ENCODE measurements around the gene MYPN. TPM values are rescaled to one million over a fixed set of nuclear protein-coding genes. Genes with fewer than 3 reads are reported as not detected.

The MYPN gene
- total RNA-seq, 2 donors from 2014 or later: not detected

DNA sequence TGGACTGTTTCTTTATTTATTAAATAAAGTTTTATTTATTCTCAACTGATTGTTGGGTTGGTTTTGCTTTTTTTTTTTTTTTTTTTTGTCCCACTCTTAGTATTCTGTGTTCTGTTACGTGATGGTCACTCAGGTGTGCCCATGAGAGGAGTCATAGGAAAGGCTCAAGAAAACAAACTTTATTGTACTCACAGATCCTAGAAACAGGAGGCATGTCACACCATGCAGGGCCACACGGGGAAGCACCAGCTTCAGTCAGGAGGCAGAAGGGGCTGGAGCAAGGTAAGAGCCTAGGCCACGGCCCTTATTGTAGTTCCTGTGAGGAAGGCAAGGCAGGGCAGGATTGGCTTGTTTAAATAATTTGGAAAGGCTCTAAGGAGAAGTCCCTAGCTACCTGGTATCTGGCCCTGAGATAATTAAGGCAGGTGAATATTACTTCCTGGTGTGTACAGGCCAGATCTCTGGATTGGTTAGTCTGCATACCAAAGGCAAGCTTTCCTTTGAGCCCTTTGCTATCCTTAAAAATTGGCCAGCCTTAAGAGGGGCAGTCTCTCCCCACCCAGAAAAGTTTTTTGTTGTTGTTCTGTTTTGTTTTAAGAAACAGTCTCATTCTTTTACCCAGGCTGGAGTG is 114.4 kb downstream of the MYPN start:
- DNase-seq (ENCODE audit: low spot score) (no peak), ATAC-seq (ENCODE audit: insufficient number of reproducible peaks, low FRiP score, low read depth) (no peak)
- no peaks in the 10 kb centered on the region for H3K36me3 ChIP-seq
- no peak overlapping the region for H3K27ac ChIP-seq
- H3K9me3 ChIP-seq: no peaks in the 10 kb centered on the region
- H3K4me1 ChIP-seq (ENCODE audit: control insufficient read depth in 1 of 2, low read depth in 2 of 2): no peaks in the 10 kb centered on the region
- TF ChIP-seq, protein P1, sequence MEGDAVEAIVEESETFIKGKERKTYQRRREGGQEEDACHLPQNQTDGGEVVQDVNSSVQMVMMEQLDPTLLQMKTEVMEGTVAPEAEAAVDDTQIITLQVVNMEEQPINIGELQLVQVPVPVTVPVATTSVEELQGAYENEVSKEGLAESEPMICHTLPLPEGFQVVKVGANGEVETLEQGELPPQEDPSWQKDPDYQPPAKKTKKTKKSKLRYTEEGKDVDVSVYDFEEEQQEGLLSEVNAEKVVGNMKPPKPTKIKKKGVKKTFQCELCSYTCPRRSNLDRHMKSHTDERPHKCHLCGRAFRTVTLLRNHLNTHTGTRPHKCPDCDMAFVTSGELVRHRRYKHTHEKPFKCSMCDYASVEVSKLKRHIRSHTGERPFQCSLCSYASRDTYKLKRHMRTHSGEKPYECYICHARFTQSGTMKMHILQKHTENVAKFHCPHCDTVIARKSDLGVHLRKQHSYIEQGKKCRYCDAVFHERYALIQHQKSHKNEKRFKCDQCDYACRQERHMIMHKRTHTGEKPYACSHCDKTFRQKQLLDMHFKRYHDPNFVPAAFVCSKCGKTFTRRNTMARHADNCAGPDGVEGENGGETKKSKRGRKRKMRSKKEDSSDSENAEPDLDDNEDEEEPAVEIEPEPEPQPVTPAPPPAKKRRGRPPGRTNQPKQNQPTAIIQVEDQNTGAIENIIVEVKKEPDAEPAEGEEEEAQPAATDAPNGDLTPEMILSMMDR (IDR thresholded peaks at IDR 0.05): no peak
- no peak overlapping the region for H3K4me3 ChIP-seq
- H3K27me3 ChIP-seq (replicated peaks; ENCODE audit: insufficient read depth): no peaks in the 10 kb centered on the region

DNA sequence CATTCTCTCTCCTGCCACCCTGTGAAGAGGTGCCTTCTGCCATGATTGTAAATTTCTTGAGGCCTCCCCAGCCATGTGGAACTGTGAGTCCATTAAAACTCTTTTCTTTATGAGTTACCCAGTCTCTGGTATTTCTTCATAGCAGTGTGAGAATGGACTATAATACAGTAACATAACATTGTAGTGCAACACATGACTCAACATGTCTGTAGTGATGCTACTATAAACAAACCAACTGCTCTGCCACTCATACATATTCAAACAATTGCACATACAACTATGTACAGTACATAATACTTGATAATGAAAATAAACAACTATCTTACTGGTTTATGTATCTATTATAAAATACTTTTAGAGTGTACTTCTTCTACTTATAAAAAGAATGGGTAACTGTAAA is 115.5 kb downstream of the MYPN start:
- no peak overlapping the region for H3K4me3 ChIP-seq
- no peaks in the 10 kb centered on the region for H3K36me3 ChIP-seq
- no peaks in the 10 kb centered on the region for H3K9me3 ChIP-seq
- H3K27me3 ChIP-seq (replicated peaks; ENCODE audit: insufficient read depth): no peaks in the 10 kb centered on the region
- no peak overlapping the region for H3K27ac ChIP-seq
- no peak for ATAC-seq (ENCODE audit: insufficient number of reproducible peaks, low FRiP score, low read depth)
- TF ChIP-seq, protein P1 (IDR thresholded peaks at IDR 0.05): no peak
- DNase-seq (ENCODE audit: low spot score): no peak
- no peaks in the 10 kb centered on the region for H3K4me1 ChIP-seq (ENCODE audit: control insufficient read depth in 1 of 2, low read depth in 2 of 2)

DNA sequence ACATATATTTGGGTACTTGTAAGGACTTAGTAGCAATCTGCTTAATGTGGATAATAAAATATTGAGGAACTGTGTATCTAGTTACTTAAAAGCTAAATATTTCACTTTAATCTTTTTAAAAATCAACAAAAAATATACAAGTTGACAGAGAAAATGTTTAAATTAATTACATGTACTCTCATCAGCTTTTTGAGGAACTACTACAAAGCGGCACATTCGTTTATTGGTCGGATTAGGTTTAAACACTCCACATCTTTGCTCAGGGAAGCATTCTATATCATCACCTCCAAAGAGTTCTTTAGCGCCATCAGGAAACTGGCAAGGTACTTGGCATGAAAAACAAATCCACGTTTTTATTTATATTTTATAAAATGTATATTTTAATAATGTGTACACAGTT is 121.0 kb downstream of the MYPN start:
- no peak for ATAC-seq (ENCODE audit: insufficient number of reproducible peaks, low FRiP score, low read depth)
- TF ChIP-seq, protein P1 (IDR thresholded peaks at IDR 0.05): no peak
- H3K9me3 ChIP-seq: no peaks in the 10 kb centered on the region
- H3K36me3 ChIP-seq: no peaks in the 10 kb centered on the region
- H3K27ac ChIP-seq: no peak overlapping the region
- H3K4me3 ChIP-seq: no peak overlapping the region
- H3K4me1 ChIP-seq (ENCODE audit: control insufficient read depth in 1 of 2, low read depth in 2 of 2): peaks cover 0 to 9% of the 10 kb centered on the region in 2 donors
- no peaks in the 10 kb centered on the region for H3K27me3 ChIP-seq (replicated peaks; ENCODE audit: insufficient read depth)
- no peak for DNase-seq (ENCODE audit: low spot score)

DNA sequence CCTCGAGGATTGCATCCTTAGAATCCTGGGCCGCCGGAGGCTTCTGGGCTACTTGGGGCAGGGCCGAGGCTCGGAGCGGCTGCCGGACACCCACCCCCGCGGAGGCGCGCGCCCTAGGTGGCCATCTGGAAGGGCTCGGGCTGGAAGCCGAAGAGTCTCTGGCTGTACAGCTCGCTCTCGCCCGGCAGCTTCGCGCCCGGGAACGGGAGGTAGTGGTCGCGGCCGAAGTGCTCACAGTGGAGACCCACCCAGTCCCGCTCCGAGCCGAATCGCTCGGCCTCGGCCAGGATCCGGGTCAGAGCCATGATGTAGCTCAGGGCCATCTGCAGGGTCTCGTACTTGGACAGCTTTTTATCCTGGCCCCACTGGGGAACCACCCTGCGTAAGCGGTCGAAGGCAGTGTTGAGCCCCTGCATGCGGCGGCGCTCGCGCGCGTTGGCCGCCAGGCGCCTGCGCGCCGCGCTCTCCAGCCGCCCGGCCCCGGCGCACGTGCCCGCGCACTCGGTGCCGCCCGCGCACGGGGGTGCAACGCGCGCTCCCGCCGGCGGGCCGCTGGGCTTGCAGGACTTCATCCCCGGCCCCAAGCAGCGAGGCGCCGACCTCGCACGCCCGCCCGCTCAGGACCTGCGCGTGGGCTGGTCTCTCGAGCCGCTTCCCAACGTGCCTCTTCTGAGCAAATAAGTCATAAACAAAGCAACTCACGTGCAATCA is 122.0 kb downstream of the MYPN start:
- Histone ChIP-seq H3K4me1 (ENCODE audit: control insufficient read depth in 1 of 2, low read depth in 2 of 2) (peaks cover 0 to 9% of the 10 kb centered on the region in 2 donors), H3K9me3 (no peaks in the 10 kb centered on the region), H3K4me3 (peak overlapping the region; percentile 80), H3K27me3 (replicated peaks; ENCODE audit: insufficient read depth) (no peaks in the 10 kb centered on the region), H3K27ac (no peak overlapping the region), H3K36me3 (no peaks in the 10 kb centered on the region)
- TF ChIP-seq, protein P1 (IDR thresholded peaks at IDR 0.05): no peak
- no peak for ATAC-seq (ENCODE audit: insufficient number of reproducible peaks, low FRiP score, low read depth)
- DNase-seq (ENCODE audit: low spot score): no peak

DNA sequence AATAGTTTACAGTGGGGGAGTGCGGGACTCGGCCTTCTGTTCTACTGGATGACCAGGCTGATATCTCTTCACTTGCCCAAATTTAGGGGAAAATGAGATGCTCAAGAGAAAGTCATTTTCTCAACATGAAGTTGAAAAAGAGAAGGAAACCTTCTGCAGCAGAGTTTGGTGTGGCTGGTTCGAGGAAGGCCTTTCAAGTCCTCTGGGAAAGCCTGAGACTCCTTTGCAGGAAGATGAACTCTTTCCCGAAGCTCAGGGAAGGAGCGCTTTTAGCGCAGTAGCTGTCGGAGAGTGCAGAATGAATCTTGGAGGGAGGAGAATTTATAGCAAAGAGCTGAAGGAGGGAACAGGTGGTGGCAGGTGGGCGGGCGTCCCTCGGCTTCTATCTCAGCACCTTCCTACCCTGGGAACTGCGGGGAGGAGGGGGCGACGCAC is 122.5 kb downstream of the MYPN start, which contains the start of gene ATOH7:
ATOH7 (minus strand) TSS at position 297 of the 435 bp plus-strand sequence. CDS start 436 bp downstream, outside the sequence.
- TF ChIP-seq, protein P1 (IDR thresholded peaks at IDR 0.05): no peak
- no peaks in the 10 kb centered on the region for H3K27me3 ChIP-seq (replicated peaks; ENCODE audit: insufficient read depth)
- no peak within 1 kb of the TSS for H3K27ac ChIP-seq
- H3K9me3 ChIP-seq: no peaks in the 10 kb centered on the region
- H3K4me3 ChIP-seq: peak within 1 kb of the TSS; percentile 80
- H3K36me3 ChIP-seq: no peaks in the 10 kb centered on the region
- DNase-seq (ENCODE audit: low spot score): no peak
- ATAC-seq (ENCODE audit: insufficient number of reproducible peaks, low FRiP score, low read depth): no peak
- H3K4me1 ChIP-seq (ENCODE audit: control insufficient read depth in 1 of 2, low read depth in 2 of 2): peaks cover 0 to 9% of the 10 kb centered on the region in 2 donors
